ENCODE measurements around the gene TPRA1. TPM values are rescaled to one million over a fixed set of nuclear protein-coding genes. Genes with fewer than 3 reads are reported as not detected.

Gene TPRA1
- total and polyA plus RNA-seq, 9 of the 15 experiments (the other 6 are each of a cell fraction or from before 2014, with no cell fraction given), result 0.66 to 21.5 (median 11.1) TPM

DNA sequence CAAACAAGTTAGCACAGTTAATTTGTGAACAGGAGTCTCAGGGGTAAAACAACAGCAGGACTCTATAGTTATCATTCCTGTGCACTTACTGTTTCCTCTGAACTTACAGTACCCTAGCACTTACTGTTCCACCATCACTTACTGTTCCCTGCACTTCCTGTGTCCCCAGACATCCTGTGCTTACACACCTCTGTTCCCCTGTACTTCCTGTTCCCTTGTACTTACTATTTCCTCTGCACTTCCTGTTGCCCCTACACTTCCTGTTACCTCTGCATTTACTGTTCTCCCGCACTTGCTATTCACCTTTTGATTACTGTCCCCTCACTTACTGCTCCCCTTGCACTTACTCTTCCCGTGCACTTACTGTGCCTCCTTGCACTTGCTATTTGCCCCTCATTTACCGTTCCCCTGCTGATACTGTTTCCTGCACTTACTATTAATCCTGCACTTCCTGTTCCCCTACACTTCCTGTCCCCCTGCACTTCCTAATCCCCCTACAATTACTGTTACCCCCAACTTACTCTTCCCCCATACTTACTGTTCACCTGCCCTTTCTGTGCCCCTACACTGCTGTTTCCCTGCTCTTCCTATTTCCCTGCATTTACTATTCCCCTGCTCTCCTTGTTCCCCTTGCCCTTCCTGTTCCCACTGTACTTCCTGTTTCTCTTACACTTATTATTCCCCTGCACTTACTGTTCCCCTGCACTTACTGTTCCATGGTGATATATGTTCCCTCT lies 30.3 kb downstream of the TPRA1 start:
- ChIA-PET CTCF (ENCODE audit: low intra/inter-chr PET ratio) (no interaction called here), POLR2A (no interaction called here)
- DNase-seq (ENCODE audit: extremely low read depth in 1 of 4, low spot score in 3 of 4) (peak in 2 of 4 experiments; percentile 16 to 21), FAIRE-seq (no peak), ATAC-seq (peak; percentile 45; the same call in 1 of the 3 replicates)
- no peak overlapping the region for H3K27ac ChIP-seq (ENCODE audit: extremely low read depth, low read depth, low read length)
- peak overlapping the region; percentile 93 for H2AFZ ChIP-seq (ENCODE audit: low read depth, low read length)
- peaks cover 4% of the 10 kb centered on the region; the same call in 1 of the 2 replicates for H3K9me3 ChIP-seq (replicated peaks; ENCODE audit: control insufficient read depth, insufficient read depth, low read depth, low read length)
- no peaks in the 10 kb centered on the region for H3K9me1 ChIP-seq (ENCODE audit: control insufficient read depth, insufficient read depth, low read length)
- no peaks in the 10 kb centered on the region; a peak in 1 of 5 replicates for H3K4me1 ChIP-seq (replicated peaks in 1 of 2; ENCODE audit: control insufficient read depth in 2 of 2, insufficient read depth in 2 of 2, low read length in 2 of 2)
- intact Hi-C loops (cut with micrococcal nuclease) (no loop called here), in situ Hi-C loops (cut with MboI) (no loop called here)
- WGBS (ENCODE audit: insufficient coverage, low coverage, missing lambda C conversion rate), result 10% methylated on average over 1 of the region's 3 CpGs
- no peaks in the 10 kb centered on the region for H3K79me2 ChIP-seq (ENCODE audit: control insufficient read depth, insufficient read depth, low read length)
- no TSS peak for BruUV-seq (replicated peaks)
- no peaks in the 10 kb centered on the region for H4K20me1 ChIP-seq (replicated peaks; ENCODE audit: control insufficient read depth, insufficient read depth, low read length)
- H3K4me2 ChIP-seq (ENCODE audit: insufficient read depth, low read length), result peak overlapping the region; percentile 49
- H3K36me3 ChIP-seq (ENCODE audit: control insufficient read depth, insufficient read depth, low read length), result no peaks in the 10 kb centered on the region
- H3K27me3 ChIP-seq (ENCODE audit: control insufficient read depth in 2 of 2, insufficient read depth in 2 of 2, low read length in 2 of 2), result peaks cover 0 to 23% of the 10 kb centered on the region in 2 experiments; a peak in 2 of 5 replicates
- no peak overlapping the region for H3K4me3 ChIP-seq
- no peak overlapping the region for H3K9ac ChIP-seq (ENCODE audit: insufficient read depth in 1 of 2, low read depth in 2 of 2, low read length in 2 of 2)
- TF ChIP-seq, protein P1, sequence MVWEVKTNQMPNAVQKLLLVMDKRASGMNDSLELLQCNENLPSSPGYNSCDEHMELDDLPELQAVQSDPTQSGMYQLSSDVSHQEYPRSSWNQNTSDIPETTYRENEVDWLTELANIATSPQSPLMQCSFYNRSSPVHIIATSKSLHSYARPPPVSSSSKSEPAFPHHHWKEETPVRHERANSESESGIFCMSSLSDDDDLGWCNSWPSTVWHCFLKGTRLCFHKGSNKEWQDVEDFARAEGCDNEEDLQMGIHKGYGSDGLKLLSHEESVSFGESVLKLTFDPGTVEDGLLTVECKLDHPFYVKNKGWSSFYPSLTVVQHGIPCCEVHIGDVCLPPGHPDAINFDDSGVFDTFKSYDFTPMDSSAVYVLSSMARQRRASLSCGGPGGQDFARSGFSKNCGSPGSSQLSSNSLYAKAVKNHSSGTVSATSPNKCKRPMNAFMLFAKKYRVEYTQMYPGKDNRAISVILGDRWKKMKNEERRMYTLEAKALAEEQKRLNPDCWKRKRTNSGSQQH (CRISPR knock-in tag; IDR thresholded peaks at IDR 0.05), result 0 out of 2 replicates have a peak, but pooled peaks have one; percentile 30
- TF ChIP-seq MECOM (CRISPR knock-in tag; IDR thresholded peaks at IDR 0.05), result no peak
- peak; percentile 99 for TF ChIP-seq PHF20 (IDR thresholded peaks at IDR 0.05; ENCODE audit: partially characterized antibody)
- TF ChIP-seq TSC22D4 (tag; IDR thresholded peaks at IDR 0.05), result no peak
- TF ChIP-seq RBM14 (IDR thresholded peaks at IDR 0.05; ENCODE audit: borderline replicate concordance, insufficient read depth, low read depth, low read length), result no peak
- TF ChIP-seq, protein P2, sequence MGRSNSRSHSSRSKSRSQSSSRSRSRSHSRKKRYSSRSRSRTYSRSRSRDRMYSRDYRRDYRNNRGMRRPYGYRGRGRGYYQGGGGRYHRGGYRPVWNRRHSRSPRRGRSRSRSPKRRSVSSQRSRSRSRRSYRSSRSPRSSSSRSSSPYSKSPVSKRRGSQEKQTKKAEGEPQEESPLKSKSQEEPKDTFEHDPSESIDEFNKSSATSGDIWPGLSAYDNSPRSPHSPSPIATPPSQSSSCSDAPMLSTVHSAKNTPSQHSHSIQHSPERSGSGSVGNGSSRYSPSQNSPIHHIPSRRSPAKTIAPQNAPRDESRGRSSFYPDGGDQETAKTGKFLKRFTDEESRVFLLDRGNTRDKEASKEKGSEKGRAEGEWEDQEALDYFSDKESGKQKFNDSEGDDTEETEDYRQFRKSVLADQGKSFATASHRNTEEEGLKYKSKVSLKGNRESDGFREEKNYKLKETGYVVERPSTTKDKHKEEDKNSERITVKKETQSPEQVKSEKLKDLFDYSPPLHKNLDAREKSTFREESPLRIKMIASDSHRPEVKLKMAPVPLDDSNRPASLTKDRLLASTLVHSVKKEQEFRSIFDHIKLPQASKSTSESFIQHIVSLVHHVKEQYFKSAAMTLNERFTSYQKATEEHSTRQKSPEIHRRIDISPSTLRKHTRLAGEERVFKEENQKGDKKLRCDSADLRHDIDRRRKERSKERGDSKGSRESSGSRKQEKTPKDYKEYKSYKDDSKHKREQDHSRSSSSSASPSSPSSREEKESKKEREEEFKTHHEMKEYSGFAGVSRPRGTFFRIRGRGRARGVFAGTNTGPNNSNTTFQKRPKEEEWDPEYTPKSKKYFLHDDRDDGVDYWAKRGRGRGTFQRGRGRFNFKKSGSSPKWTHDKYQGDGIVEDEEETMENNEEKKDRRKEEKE (IDR thresholded peaks at IDR 0.05; ENCODE audit: borderline replicate concordance in 1 of 2, control insufficient read depth in 1 of 2, low read depth in 2 of 2, low read length in 1 of 2), result 0 out of 4 replicates have a peak, but pooled peaks of 1 of the 2 experiments have one; percentile 33
- TF ChIP-seq, protein P3, sequence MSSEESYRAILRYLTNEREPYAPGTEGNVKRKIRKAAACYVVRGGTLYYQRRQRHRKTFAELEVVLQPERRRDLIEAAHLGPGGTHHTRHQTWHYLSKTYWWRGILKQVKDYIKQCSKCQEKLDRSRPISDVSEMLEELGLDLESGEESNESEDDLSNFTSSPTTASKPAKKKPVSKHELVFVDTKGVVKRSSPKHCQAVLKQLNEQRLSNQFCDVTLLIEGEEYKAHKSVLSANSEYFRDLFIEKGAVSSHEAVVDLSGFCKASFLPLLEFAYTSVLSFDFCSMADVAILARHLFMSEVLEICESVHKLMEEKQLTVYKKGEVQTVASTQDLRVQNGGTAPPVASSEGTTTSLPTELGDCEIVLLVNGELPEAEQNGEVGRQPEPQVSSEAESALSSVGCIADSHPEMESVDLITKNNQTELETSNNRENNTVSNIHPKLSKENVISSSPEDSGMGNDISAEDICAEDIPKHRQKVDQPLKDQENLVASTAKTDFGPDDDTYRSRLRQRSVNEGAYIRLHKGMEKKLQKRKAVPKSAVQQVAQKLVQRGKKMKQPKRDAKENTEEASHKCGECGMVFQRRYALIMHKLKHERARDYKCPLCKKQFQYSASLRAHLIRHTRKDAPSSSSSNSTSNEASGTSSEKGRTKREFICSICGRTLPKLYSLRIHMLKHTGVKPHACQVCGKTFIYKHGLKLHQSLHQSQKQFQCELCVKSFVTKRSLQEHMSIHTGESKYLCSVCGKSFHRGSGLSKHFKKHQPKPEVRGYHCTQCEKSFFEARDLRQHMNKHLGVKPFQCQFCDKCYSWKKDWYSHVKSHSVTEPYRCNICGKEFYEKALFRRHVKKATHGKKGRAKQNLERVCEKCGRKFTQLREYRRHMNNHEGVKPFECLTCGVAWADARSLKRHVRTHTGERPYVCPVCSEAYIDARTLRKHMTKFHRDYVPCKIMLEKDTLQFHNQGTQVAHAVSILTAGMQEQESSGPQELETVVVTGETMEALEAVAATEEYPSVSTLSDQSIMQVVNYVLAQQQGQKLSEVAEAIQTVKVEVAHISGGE (CRISPR knock-in tag; IDR thresholded peaks at IDR 0.05), result peak in 2 of 3 experiments; percentile 81 to 97; a peak in 5 of 6 replicates
- TF ChIP-seq ZNF324 (CRISPR knock-in tag; IDR thresholded peaks at IDR 0.05), result no peak
- peak; percentile 67 to 81 for TF ChIP-seq FOXK2 (conservative IDR thresholded peaks at IDR 0.05 in 1 of 2, IDR thresholded peaks at IDR 0.05 in 1 of 2; ENCODE audit: low read depth in 2 of 2)
- TF ChIP-seq HDGF (IDR thresholded peaks at IDR 0.05), result no peak
- peak; percentile 45 for TF ChIP-seq ASH1L (IDR thresholded peaks at IDR 0.05; ENCODE audit: borderline replicate concordance, low read depth, partially characterized antibody)
